ENCODE measurements around the gene TP53RK. TPM values are rescaled to one million over a fixed set of nuclear protein-coding genes. Genes with fewer than 3 reads are reported as not detected.
A peak's percentile ranks its signal among the peaks of the same experiment; 100 is the strongest.

TP53RK gene
- total and polyA plus RNA-seq, 2 donors, result 13.1 to 22.9 TPM

GRCh38 chr20:46709459-46710152 is 20.4 kb upstream of the TP53RK start, which contains the start of gene SLC2A10:
SLC2A10 (plus strand) TSS chr20:46709649; CDS start chr20:46709737, 88 bp downstream.
- Histone ChIP-seq H3K27ac (ENCODE audit: low read depth in 1 of 2, low read length in 1 of 2) (peak within 1 kb of the TSS; percentile 25 to 26), H3K9me3 (ENCODE audit: control insufficient read depth in 2 of 2, insufficient read depth in 1 of 2, low read length in 1 of 2) (no peaks in the 10 kb centered on the region), H3K36me3 (ENCODE audit: control insufficient read depth in 2 of 2, insufficient read depth in 2 of 2, low read length in 1 of 2) (no peaks in the 10 kb centered on the region), H3K4me1 (ENCODE audit: control insufficient read depth in 2 of 2, insufficient read depth in 2 of 2, low read length in 2 of 2) (no peaks in the 10 kb centered on the region), H3K27me3 (ENCODE audit: control insufficient read depth in 2 of 2, insufficient read depth in 1 of 2, low read length in 1 of 2) (peaks cover 14 to 45% of the 10 kb centered on the region in 2 donors), H3K4me3 (ENCODE audit: low read length in 2 of 2) (peak within 1 kb of the TSS; percentile 1 to 26)
- no peak for DNase-seq (ENCODE audit: low read depth in 6 of 9, low spot score in 9 of 9)
- WGBS, result 2% methylated on average over 67 of the region's 67 CpGs

- H3K4me3 ChIP-seq (ENCODE audit: low read length in 2 of 2), result peak overlapping the region in 1 of 2 donors; percentile 1
- H3K4me1 ChIP-seq (ENCODE audit: control insufficient read depth in 2 of 2, insufficient read depth in 2 of 2, low read length in 2 of 2), result no peaks in the 10 kb centered on the region
- WGBS, result 76% methylated on average over 13 of the region's 13 CpGs
Measured at GRCh38 chr20:46709055-46709458, 19.8 kb upstream of the TP53RK start.

GRCh38 chr20:46708172-46708860 is 19.1 kb upstream of the TP53RK start:
- peaks cover 14 to 45% of the 10 kb centered on the region in 2 donors for H3K27me3 ChIP-seq (ENCODE audit: control insufficient read depth in 2 of 2, insufficient read depth in 1 of 2, low read length in 1 of 2)
- H3K4me1 ChIP-seq (ENCODE audit: control insufficient read depth in 2 of 2, insufficient read depth in 2 of 2, low read length in 2 of 2), result no peaks in the 10 kb centered on the region
- no peak overlapping the region for H3K4me3 ChIP-seq (ENCODE audit: low read length in 2 of 2)
- 77% methylated on average over 8 of the region's 8 CpGs for WGBS
- H3K9me3 ChIP-seq (ENCODE audit: control insufficient read depth in 2 of 2, insufficient read depth in 1 of 2, low read length in 1 of 2), result no peaks in the 10 kb centered on the region
- no peaks in the 10 kb centered on the region for H3K36me3 ChIP-seq (ENCODE audit: control insufficient read depth in 2 of 2, insufficient read depth in 2 of 2, low read length in 1 of 2)
- DNase-seq (ENCODE audit: low read depth in 6 of 9, low spot score in 9 of 9), result no peak
- no peak overlapping the region for H3K27ac ChIP-seq (ENCODE audit: low read depth in 1 of 2, low read length in 1 of 2)

More at GRCh38 chr20:46709055-46709458, 19.8 kb upstream of the TP53RK start:
- H3K36me3 ChIP-seq (ENCODE audit: control insufficient read depth in 2 of 2, insufficient read depth in 2 of 2, low read length in 1 of 2), result no peaks in the 10 kb centered on the region
- no peak for DNase-seq (ENCODE audit: low read depth in 6 of 9, low spot score in 9 of 9)
- H3K27ac ChIP-seq (ENCODE audit: low read depth in 1 of 2, low read length in 1 of 2), result peak overlapping the region in 1 of 2 donors; percentile 26
- H3K27me3 ChIP-seq (ENCODE audit: control insufficient read depth in 2 of 2, insufficient read depth in 1 of 2, low read length in 1 of 2), result peaks cover 14 to 45% of the 10 kb centered on the region in 2 donors
- H3K9me3 ChIP-seq (ENCODE audit: control insufficient read depth in 2 of 2, insufficient read depth in 1 of 2, low read length in 1 of 2), result no peaks in the 10 kb centered on the region

GRCh38 chr20:46706242-46706641 is 17.0 kb upstream of the TP53RK start:
- no peaks in the 10 kb centered on the region for H3K36me3 ChIP-seq (ENCODE audit: control insufficient read depth in 2 of 2, insufficient read depth in 2 of 2, low read length in 1 of 2)
- no peak overlapping the region for H3K4me3 ChIP-seq (ENCODE audit: low read length in 2 of 2)
- DNase-seq (ENCODE audit: low read depth in 6 of 9, low spot score in 9 of 9), result no peak
- no peak overlapping the region for H3K27ac ChIP-seq (ENCODE audit: low read depth in 1 of 2, low read length in 1 of 2)
- WGBS, result 97% methylated on average over 2 of the region's 2 CpGs
- H3K4me1 ChIP-seq (ENCODE audit: control insufficient read depth in 2 of 2, insufficient read depth in 2 of 2, low read length in 2 of 2), result no peaks in the 10 kb centered on the region
- H3K27me3 ChIP-seq (ENCODE audit: control insufficient read depth in 2 of 2, insufficient read depth in 1 of 2, low read length in 1 of 2), result peaks cover 14 to 37% of the 10 kb centered on the region in 2 donors
- no peaks in the 10 kb centered on the region for H3K9me3 ChIP-seq (ENCODE audit: control insufficient read depth in 2 of 2, insufficient read depth in 1 of 2, low read length in 1 of 2)

DNA sequence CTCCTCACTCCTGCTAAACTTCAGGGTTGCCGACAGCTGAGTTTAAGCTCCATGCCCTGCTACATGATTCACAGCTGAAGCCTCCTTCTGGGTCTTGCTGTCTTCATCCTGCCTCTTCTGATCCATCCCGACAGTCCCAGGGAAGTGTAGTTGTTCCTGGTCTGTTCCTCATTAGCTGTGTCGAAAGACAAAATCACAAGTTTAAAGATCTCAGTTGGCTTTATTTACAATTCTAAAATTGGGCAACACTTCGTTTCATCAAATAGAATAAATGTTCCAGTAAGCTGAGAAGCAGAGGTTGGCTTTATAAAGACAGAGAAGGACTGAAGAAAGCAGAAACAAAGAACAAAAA is 16.1 kb upstream of the TP53RK start:
- Histone ChIP-seq H3K9me3 (ENCODE audit: control insufficient read depth in 2 of 2, insufficient read depth in 1 of 2, low read length in 1 of 2) (no peaks in the 10 kb centered on the region), H3K36me3 (ENCODE audit: control insufficient read depth in 2 of 2, insufficient read depth in 2 of 2, low read length in 1 of 2) (no peaks in the 10 kb centered on the region), H3K27me3 (ENCODE audit: control insufficient read depth in 2 of 2, insufficient read depth in 1 of 2, low read length in 1 of 2) (peaks cover 11 to 29% of the 10 kb centered on the region in 2 donors), H3K4me3 (ENCODE audit: low read length in 2 of 2) (no peak overlapping the region), H3K4me1 (ENCODE audit: control insufficient read depth in 2 of 2, insufficient read depth in 2 of 2, low read length in 2 of 2) (no peaks in the 10 kb centered on the region), H3K27ac (ENCODE audit: low read depth in 1 of 2, low read length in 1 of 2) (no peak overlapping the region)
- no peak for DNase-seq (ENCODE audit: low read depth in 6 of 9, low spot score in 9 of 9)
- 88% methylated on average over 4 of the region's 4 CpGs for WGBS

DNA sequence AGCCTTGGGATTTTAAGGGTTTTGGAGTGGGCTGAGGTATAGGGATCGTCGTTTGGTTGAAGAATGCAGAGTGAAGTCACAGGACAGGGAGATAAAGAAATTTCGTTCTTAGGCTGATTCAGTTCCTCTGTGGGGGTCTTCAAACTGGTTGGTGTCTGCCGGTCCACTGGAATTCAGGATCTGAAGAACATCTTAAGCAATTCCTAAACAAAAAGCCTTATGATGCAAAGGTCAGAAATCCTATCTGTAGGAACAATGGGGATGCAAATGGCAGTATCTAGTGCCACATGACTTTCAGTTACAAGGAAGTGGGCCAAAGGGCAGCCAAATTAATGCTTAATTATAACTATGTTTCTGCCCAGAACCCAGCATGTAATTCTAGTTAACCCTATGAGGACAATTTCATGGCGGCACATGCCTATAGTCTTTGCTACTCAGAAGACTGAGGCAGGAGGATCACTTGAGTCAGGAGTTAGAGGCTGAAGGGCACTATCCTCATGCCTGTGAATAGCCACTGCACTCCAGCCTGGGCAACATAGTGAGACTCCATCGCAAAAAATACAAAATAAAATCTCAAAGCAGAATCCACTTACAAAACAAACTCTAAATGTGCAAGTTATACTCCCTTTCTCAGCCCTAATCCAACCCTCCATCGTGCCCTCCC is 15.6 kb upstream of the TP53RK start:
- H3K9me3 ChIP-seq (ENCODE audit: control insufficient read depth in 2 of 2, insufficient read depth in 1 of 2, low read length in 1 of 2), result no peaks in the 10 kb centered on the region
- peaks cover 8 to 27% of the 10 kb centered on the region in 2 donors for H3K27me3 ChIP-seq (ENCODE audit: control insufficient read depth in 2 of 2, insufficient read depth in 1 of 2, low read length in 1 of 2)
- no peak overlapping the region for H3K4me3 ChIP-seq (ENCODE audit: low read length in 2 of 2)
- 83% methylated on average over 7 of the region's 7 CpGs for WGBS
- DNase-seq (ENCODE audit: low read depth in 6 of 9, low spot score in 9 of 9), result no peak
- no peak overlapping the region for H3K27ac ChIP-seq (ENCODE audit: low read depth in 1 of 2, low read length in 1 of 2)
- no peaks in the 10 kb centered on the region for H3K4me1 ChIP-seq (ENCODE audit: control insufficient read depth in 2 of 2, insufficient read depth in 2 of 2, low read length in 2 of 2)
- no peaks in the 10 kb centered on the region for H3K36me3 ChIP-seq (ENCODE audit: control insufficient read depth in 2 of 2, insufficient read depth in 2 of 2, low read length in 1 of 2)

- WGBS, result 90% methylated on average over 3 of the region's 3 CpGs
- H3K27ac ChIP-seq (ENCODE audit: low read depth in 1 of 2, low read length in 1 of 2), result no peak overlapping the region
Measured at GRCh38 chr20:46703435-46703834, 14.2 kb upstream of the TP53RK start.

GRCh38 chr20:46702447-46703203 is 13.4 kb upstream of the TP53RK start:
- Histone ChIP-seq H3K27me3 (ENCODE audit: control insufficient read depth in 2 of 2, insufficient read depth in 1 of 2, low read length in 1 of 2) (peaks cover 0 to 6% of the 10 kb centered on the region in 2 donors), H3K4me3 (ENCODE audit: low read length in 2 of 2) (no peak overlapping the region), H3K9me3 (ENCODE audit: control insufficient read depth in 2 of 2, insufficient read depth in 1 of 2, low read length in 1 of 2) (no peaks in the 10 kb centered on the region), H3K4me1 (ENCODE audit: control insufficient read depth in 2 of 2, insufficient read depth in 2 of 2, low read length in 2 of 2) (no peaks in the 10 kb centered on the region), H3K27ac (ENCODE audit: low read depth in 1 of 2, low read length in 1 of 2) (no peak overlapping the region), H3K36me3 (ENCODE audit: control insufficient read depth in 2 of 2, insufficient read depth in 2 of 2, low read length in 1 of 2) (no peaks in the 10 kb centered on the region)
- 97% methylated on average over 8 of the region's 8 CpGs for WGBS
- DNase-seq (ENCODE audit: low read depth in 6 of 9, low spot score in 9 of 9), result no peak

More at GRCh38 chr20:46703435-46703834, 14.2 kb upstream of the TP53RK start:
- no peaks in the 10 kb centered on the region for H3K9me3 ChIP-seq (ENCODE audit: control insufficient read depth in 2 of 2, insufficient read depth in 1 of 2, low read length in 1 of 2)
- no peaks in the 10 kb centered on the region for H3K36me3 ChIP-seq (ENCODE audit: control insufficient read depth in 2 of 2, insufficient read depth in 2 of 2, low read length in 1 of 2)
- DNase-seq (ENCODE audit: low read depth in 6 of 9, low spot score in 9 of 9), result no peak
- no peaks in the 10 kb centered on the region for H3K4me1 ChIP-seq (ENCODE audit: control insufficient read depth in 2 of 2, insufficient read depth in 2 of 2, low read length in 2 of 2)
- peaks cover 0 to 13% of the 10 kb centered on the region in 2 donors for H3K27me3 ChIP-seq (ENCODE audit: control insufficient read depth in 2 of 2, insufficient read depth in 1 of 2, low read length in 1 of 2)
- no peak overlapping the region for H3K4me3 ChIP-seq (ENCODE audit: low read length in 2 of 2)

Data from thymus (tissue), 11 donors.